Measurements from ENCODE around the gene SLC25A17. TPM values are rescaled to one million over a fixed set of nuclear protein-coding genes. Genes with fewer than 3 reads are reported as not detected.
"Not testable (repeated sequence)": the region's sequence is repeated elsewhere in the genome, so short reads cannot be mapped to it uniquely, and the experiment has no call there.

The SLC25A17 gene
- total RNA-seq, 1 donor from 2014 or later, result 62.1 TPM

- no peaks in the 10 kb centered on the region for H3K9me3 ChIP-seq
- H3K27ac ChIP-seq, result no peak overlapping the region
- no peak overlapping the region for H3K4me3 ChIP-seq
- peaks cover 0 to 4% of the 10 kb centered on the region in 2 donors for H3K36me3 ChIP-seq
- H3K27me3 ChIP-seq, result no peaks in the 10 kb centered on the region
- TF ChIP-seq CTCF (IDR thresholded peaks at IDR 0.05), result no peak
- no peaks in the 10 kb centered on the region for H3K4me1 ChIP-seq
- no peak for DNase-seq (ENCODE audit: low spot score in 2 of 2)
- intact Hi-C loops (cut with DNase I), result no loop called here
These were observed 20.1 kb downstream of the SLC25A17 start for GRCh38 chr22:40799008-40799407.

- no peak overlapping the region for H3K27ac ChIP-seq
- peaks cover 4% of the 10 kb centered on the region in 2 donors for H3K36me3 ChIP-seq
- no peaks in the 10 kb centered on the region for H3K4me1 ChIP-seq
- DNase-seq (ENCODE audit: low spot score in 2 of 2), result no peak
- TF ChIP-seq CTCF (IDR thresholded peaks at IDR 0.05), result no peak
- intact Hi-C loops (cut with DNase I), result no loop called here
- H3K9me3 ChIP-seq, result no peaks in the 10 kb centered on the region
- no peaks in the 10 kb centered on the region for H3K27me3 ChIP-seq
- H3K4me3 ChIP-seq, result no peak overlapping the region
These were observed 21.7 kb downstream of the SLC25A17 start for GRCh38 chr22:40797427-40797826.

- Histone ChIP-seq H3K9me3 (no peaks in the 10 kb centered on the region), H3K36me3 (peaks cover 15 to 19% of the 10 kb centered on the region in 2 donors), H3K4me3 (no peak overlapping the region), H3K27me3 (no peaks in the 10 kb centered on the region), H3K4me1 (no peaks in the 10 kb centered on the region), H3K27ac (no peak overlapping the region)
- DNase-seq (ENCODE audit: low spot score in 2 of 2), result no peak
- intact Hi-C loops (cut with DNase I), result no loop called here
- no peak for TF ChIP-seq CTCF (IDR thresholded peaks at IDR 0.05)
These were observed 26.7 kb downstream of the SLC25A17 start for GRCh38 chr22:40792451-40792850.

GRCh38 chr22:40791241-40791640 lies 27.9 kb downstream of the SLC25A17 start:
- peaks cover 11 to 25% of the 10 kb centered on the region in 2 donors for H3K36me3 ChIP-seq
- H3K27me3 ChIP-seq, result no peaks in the 10 kb centered on the region
- intact Hi-C loops (cut with DNase I), result no loop called here
- H3K4me3 ChIP-seq, result no peak overlapping the region
- H3K4me1 ChIP-seq, result no peaks in the 10 kb centered on the region
- no peak for DNase-seq (ENCODE audit: low spot score in 2 of 2)
- H3K9me3 ChIP-seq, result no peaks in the 10 kb centered on the region
- no peak for TF ChIP-seq CTCF (IDR thresholded peaks at IDR 0.05)
- H3K27ac ChIP-seq, result no peak overlapping the region

GRCh38 chr22:40789131-40789530 lies 30.0 kb downstream of the SLC25A17 start:
- Histone ChIP-seq H3K27ac (no peak overlapping the region), H3K4me1 (no peaks in the 10 kb centered on the region), H3K9me3 (no peaks in the 10 kb centered on the region), H3K36me3 (peaks cover 16 to 25% of the 10 kb centered on the region in 2 donors), H3K4me3 (no peak overlapping the region), H3K27me3 (no peaks in the 10 kb centered on the region)
- intact Hi-C loops (cut with DNase I), result no loop called here
- no peak for TF ChIP-seq CTCF (IDR thresholded peaks at IDR 0.05)
- DNase-seq (ENCODE audit: low spot score in 2 of 2), result no peak

GRCh38 chr22:40782521-40782920 lies 36.6 kb downstream of the SLC25A17 start:
- intact Hi-C loops (cut with DNase I), result no loop called here
- Histone ChIP-seq H3K27ac (no peak overlapping the region), H3K9me3 (no peaks in the 10 kb centered on the region), H3K36me3 (peaks cover 17 to 23% of the 10 kb centered on the region in 2 donors), H3K4me3 (no peak overlapping the region), H3K4me1 (no peaks in the 10 kb centered on the region), H3K27me3 (no peaks in the 10 kb centered on the region)
- no peak for TF ChIP-seq CTCF (IDR thresholded peaks at IDR 0.05)
- no peak for DNase-seq (ENCODE audit: low spot score in 2 of 2)

- H3K9me3 ChIP-seq; H3K27me3 ChIP-seq; DNase-seq (ENCODE audit: low spot score in 2 of 2); H3K4me1 ChIP-seq; intact Hi-C loops (cut with DNase I); H3K4me3 ChIP-seq; H3K27ac ChIP-seq: not testable (repeated sequence)
- H3K36me3 ChIP-seq, result peaks cover 18 to 28% of the 10 kb centered on the region in 2 donors
These were observed 37.4 kb downstream of the SLC25A17 start for GRCh38 chr22:40781749-40782148.

All from ascending aorta (tissue), 2 donors.